Measurements from ENCODE around the gene CYGB. TPM values are rescaled to one million over a fixed set of nuclear protein-coding genes. Genes with fewer than 3 reads are reported as not detected.

CYGB gene
- total and polyA plus RNA-seq, 10 of the 15 experiments (the other 5 are each of a cell fraction or from before 2014, with no cell fraction given) = 0.34 TPM; not detected in 9

DNA sequence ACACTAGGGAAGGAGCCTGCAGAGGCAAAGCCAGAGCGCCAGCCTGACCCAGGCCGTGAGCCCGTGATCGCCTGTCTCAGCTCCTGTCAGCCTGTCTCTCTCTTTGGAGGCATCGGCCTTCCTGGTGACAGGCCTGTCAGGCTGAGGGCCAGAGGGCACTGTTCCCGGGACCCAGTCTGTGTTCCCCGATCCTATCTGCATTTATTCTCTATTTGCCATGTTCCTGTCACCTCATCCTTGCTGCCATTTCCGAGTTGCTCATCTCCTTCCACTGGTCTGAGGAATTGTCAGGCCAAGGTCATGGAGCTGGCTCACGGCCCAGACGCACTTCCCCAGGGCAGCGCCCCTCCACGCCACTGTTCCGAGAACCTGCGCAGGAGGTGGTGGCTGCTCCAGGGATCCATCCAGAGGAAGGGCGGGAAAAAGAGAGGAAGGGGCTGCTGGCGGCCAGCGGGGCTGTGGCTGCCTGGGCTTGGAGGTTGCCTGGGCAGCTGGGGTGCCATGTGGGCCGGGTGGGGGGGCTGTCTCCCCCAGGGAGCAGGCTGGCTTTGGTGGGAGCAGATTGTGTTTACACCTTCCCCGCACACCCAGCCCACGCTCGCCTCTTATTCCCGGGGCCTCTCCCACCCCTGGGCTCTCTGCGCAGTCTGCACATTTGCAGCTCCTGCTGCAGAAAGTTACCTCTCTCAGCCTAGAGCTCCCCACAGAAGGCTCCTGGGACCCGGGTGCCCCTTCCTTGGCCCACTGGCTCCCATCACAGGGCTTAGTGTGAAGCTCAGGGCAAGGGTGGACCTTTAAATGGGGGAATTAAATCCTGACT is 7.2 kb upstream of the CYGB start:
- RAD21 ChIA-PET (ENCODE audit: unreplicated experiment) = interaction anchor here (0.6 to 2.5 kb wide), 4 partner anchors 11 to 78 kb away, joined by 3 to 9 read pairs (median 3); no protein-coding TSS in a partner anchor
- Histone ChIP-seq H3K27ac (ENCODE audit: control insufficient read depth, insufficient read depth) (no peak overlapping the region), H4K20me1 (ENCODE audit: control insufficient read depth, insufficient read depth) (no peaks in the 10 kb centered on the region), H3K4me3 (no peak overlapping the region), H2AFZ (ENCODE audit: control insufficient read depth, low read depth, low read length) (no peak overlapping the region), H3K79me2 (ENCODE audit: control insufficient read depth, insufficient read depth, low read length) (no peaks in the 10 kb centered on the region), H3K27me3 (replicated peaks in 1 of 2; ENCODE audit: control insufficient read depth in 2 of 2, insufficient read depth in 2 of 2, low read length in 1 of 2) (peaks cover 0 to 3% of the 10 kb centered on the region in 2 experiments; a peak in 3 of 4 replicates), H3K36me3 (ENCODE audit: control insufficient read depth in 2 of 2, insufficient read depth in 2 of 2, low read length in 1 of 2) (no peaks in the 10 kb centered on the region; a peak in 1 of 4 replicates), H3K9ac (ENCODE audit: control insufficient read depth, insufficient read depth, low read length) (no peak overlapping the region), H3K4me1 (ENCODE audit: control insufficient read depth, insufficient read depth, low read length) (no peaks in the 10 kb centered on the region; the same call in 1 of the 2 replicates), H3K4me2 (ENCODE audit: control insufficient read depth, insufficient read depth) (no peak overlapping the region), H3K9me3 (replicated peaks; ENCODE audit: control insufficient read depth, insufficient read depth, low read length) (no peaks in the 10 kb centered on the region)
- TF ChIP-seq KDM1A (IDR thresholded peaks at IDR 0.05; ENCODE audit: borderline replicate concordance) = no peak
- TF ChIP-seq, protein P1, sequence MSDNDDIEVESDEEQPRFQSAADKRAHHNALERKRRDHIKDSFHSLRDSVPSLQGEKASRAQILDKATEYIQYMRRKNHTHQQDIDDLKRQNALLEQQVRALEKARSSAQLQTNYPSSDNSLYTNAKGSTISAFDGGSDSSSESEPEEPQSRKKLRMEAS (IDR thresholded peaks at IDR 0.05; ENCODE audit: low read depth, low read length) = no peak
- no peak for TF ChIP-seq PML (IDR thresholded peaks at IDR 0.05; ENCODE audit: low read length)
- TF ChIP-seq MEF2B (IDR thresholded peaks at IDR 0.05; ENCODE audit: partially characterized antibody, poor library complexity, severe bottlenecking) = no peak
- no peak for TF ChIP-seq IKZF2 (IDR thresholded peaks at IDR 0.05)
- TF ChIP-seq ETV6 (conservative IDR thresholded peaks at IDR 0.05 in 1 of 2, IDR thresholded peaks at IDR 0.05 in 1 of 2; ENCODE audit: borderline replicate concordance in 1 of 2, low read depth in 1 of 2) = no peak
- no peak for TF ChIP-seq TAF1 (IDR thresholded peaks at IDR 0.05; ENCODE audit: borderline replicate concordance, low read depth, low read length)
- no peak for TF ChIP-seq FOS (IDR thresholded peaks at IDR 0.05; ENCODE audit: borderline replicate concordance, extremely low read depth, insufficient read length)
- TF ChIP-seq BRCA1 (IDR thresholded peaks at IDR 0.05; ENCODE audit: low read depth, low read length) = no peak
- TF ChIP-seq EZH2 (IDR thresholded peaks at IDR 0.05; ENCODE audit: borderline replicate concordance, control insufficient read depth, low read depth, low read length) = no peak
- no peak for TF ChIP-seq HDAC2 (IDR thresholded peaks at IDR 0.05)
- no peak for TF ChIP-seq SUZ12 (IDR thresholded peaks at IDR 0.05; ENCODE audit: unreplicated experiment)
- TF ChIP-seq SREBF1 (IDR thresholded peaks at IDR 0.05; ENCODE audit: low read length) = no peak
- no peak for TF ChIP-seq YY1 (IDR thresholded peaks at IDR 0.05; ENCODE audit: low read depth, low read length)
- no peak for TF ChIP-seq BCL11A (IDR thresholded peaks at IDR 0.05; ENCODE audit: low read depth, low read length)
- TF ChIP-seq TCF7 (IDR thresholded peaks at IDR 0.05; ENCODE audit: borderline replicate concordance) = no peak
- no peak for TF ChIP-seq MTA2 (IDR thresholded peaks at IDR 0.05; ENCODE audit: low read depth)
- no TSS peak for BruUV-seq (replicated peaks)
- POLR2A ChIA-PET = interaction anchor here (0.6 kb wide), 1 partner anchor 31 kb away, joined by 3 read pairs; no protein-coding TSS in a partner anchor
- FAIRE-seq = no peak
- intact Hi-C loops (cut with micrococcal nuclease; ENCODE audit: unreplicated experiment) = no loop called here
- CTCF ChIA-PET = interaction anchor here (1.3 to 4.7 kb wide), 9 partner anchors 13 to 137 kb away, joined by 4 to 36 read pairs (median 10); no protein-coding TSS in a partner anchor
- WGBS (ENCODE audit: insufficient coverage, insufficient replicate concordance, low lambda C conversion rate, missing lambda C conversion rate) = 62% methylated on average over 23 of the region's 24 CpGs
- no peak for ATAC-seq
- in situ Hi-C loops (cut with MboI) = no loop called here
- no peak for DNase-seq (ENCODE audit: low read depth, low spot score)
- SMC1A ChIA-PET (ENCODE audit: uncharacterized antibody, unreplicated experiment) = interaction anchor here (1.6 to 3.7 kb wide), 4 partner anchors 8 to 79 kb away, joined by 5 to 18 read pairs (median 13); no protein-coding TSS in a partner anchor
